ENCODE results near the gene SPINK5. TPM values are rescaled to one million over a fixed set of nuclear protein-coding genes. Genes with fewer than 3 reads are reported as not detected.

SPINK5 gene
- total RNA-seq, 2 experiments from 2014 or later = not detected

- no peaks in the 10 kb centered on the region for H3K9me3 Mint-ChIP-seq
- no peaks in the 10 kb centered on the region for H3K4me1 Mint-ChIP-seq (ENCODE audit: low read depth)
- CTCF ChIA-PET = no interaction called here
- DNase-seq = no peak
- intact Hi-C loops (cut with micrococcal nuclease) = no loop called here
- no peak overlapping the region for H3K27ac Mint-ChIP-seq
- no peaks in the 10 kb centered on the region for H3K36me3 Mint-ChIP-seq (ENCODE audit: low read depth)
- H3K27me3 Mint-ChIP-seq (ENCODE audit: low read depth) = no peaks in the 10 kb centered on the region
- no peak overlapping the region for H3K4me3 Mint-ChIP-seq
Measured at GRCh38 chr5:148163345-148163744, 99.6 kb downstream of the SPINK5 start.

DNA sequence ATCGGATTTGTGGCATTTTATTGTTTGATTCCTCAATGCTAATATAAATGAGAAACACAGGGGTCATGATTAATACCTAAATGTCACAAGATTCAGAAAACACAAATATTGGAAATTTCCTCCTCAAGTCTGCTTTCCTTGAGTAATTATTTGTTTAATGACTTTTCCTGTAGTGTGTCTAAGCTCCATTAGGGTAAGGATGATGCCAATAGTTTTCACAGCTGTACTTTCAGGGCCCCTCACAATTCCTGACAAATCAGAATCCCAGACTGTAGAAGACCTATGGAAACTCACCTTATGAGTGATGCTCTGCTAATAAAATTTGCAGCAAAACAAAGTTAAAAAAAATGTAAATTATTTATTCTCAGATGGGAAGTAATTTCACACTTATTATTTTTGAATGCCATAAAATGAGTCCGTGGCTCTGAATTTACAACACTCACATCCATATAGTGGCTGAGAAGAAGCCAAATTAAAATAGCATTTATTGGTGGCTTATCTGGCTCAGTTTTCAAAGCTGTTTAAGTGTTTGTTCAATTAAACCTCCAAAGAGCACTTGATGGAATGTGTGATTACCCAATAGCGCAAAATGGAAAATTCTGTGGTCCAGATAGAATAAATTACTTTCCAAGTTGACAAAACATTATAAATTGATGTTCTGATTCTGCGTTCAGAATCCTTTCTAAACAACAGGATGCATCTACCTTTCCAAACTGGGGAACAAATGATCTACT lies 102.9 kb downstream of the SPINK5 start:
- intact Hi-C loops (cut with micrococcal nuclease) = no loop called here
- Mint-ChIP-seq H3K9me3 (no peaks in the 10 kb centered on the region), H3K36me3 (ENCODE audit: low read depth) (no peaks in the 10 kb centered on the region), H3K27me3 (ENCODE audit: low read depth) (no peaks in the 10 kb centered on the region), H3K4me1 (ENCODE audit: low read depth) (no peaks in the 10 kb centered on the region), H3K27ac (no peak overlapping the region), H3K4me3 (no peak overlapping the region)
- DNase-seq = no peak
- CTCF ChIA-PET = interaction anchor here (0.7 kb wide), 1 partner anchor 1061 kb away, joined by 3 read pairs; no protein-coding TSS in a partner anchor

- no peaks in the 10 kb centered on the region for H3K4me1 Mint-ChIP-seq (ENCODE audit: low read depth)
- H3K36me3 Mint-ChIP-seq (ENCODE audit: low read depth) = no peaks in the 10 kb centered on the region
- no peaks in the 10 kb centered on the region for H3K9me3 Mint-ChIP-seq
- peaks cover 7% of the 10 kb centered on the region for H3K27me3 Mint-ChIP-seq (ENCODE audit: low read depth)
- no peak for DNase-seq
- intact Hi-C loops (cut with micrococcal nuclease) = no loop called here
- no peak within 1 kb of the TSS for H3K27ac Mint-ChIP-seq
- H3K4me3 Mint-ChIP-seq = no peak within 1 kb of the TSS
- CTCF ChIA-PET = interaction anchor here (0.5 kb wide), 1 partner anchor 445 kb away, joined by 3 read pairs; no protein-coding TSS in a partner anchor
Measured at GRCh38 chr5:148168246-148168645, 104.5 kb downstream of the SPINK5 start, which contains the start of gene SPINK14. Gene SPINK14, plus strand, starts transcription at chr5:148168546. Its CDS starts 1,187 bp downstream, at chr5:148169733.

DNA sequence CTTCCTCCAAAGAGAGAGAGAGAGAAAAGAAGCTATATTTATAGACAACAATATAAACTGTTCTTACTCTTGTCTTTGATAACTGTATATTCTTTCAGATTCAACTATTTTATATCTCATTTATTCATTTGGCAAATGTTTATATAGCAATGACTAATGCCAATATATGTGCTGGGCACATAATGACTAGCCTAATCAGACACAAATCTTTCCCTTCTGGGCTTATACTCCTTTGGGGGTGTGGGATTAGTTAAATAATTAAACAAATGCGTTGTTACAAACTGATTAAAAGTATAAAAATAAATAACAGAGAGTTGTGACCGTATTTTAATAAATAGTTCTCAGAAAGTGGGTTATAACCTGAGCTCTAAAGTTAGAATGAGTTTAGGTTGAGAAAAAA lies 108.6 kb downstream of the SPINK5 start:
- Mint-ChIP-seq H3K27ac (no peak overlapping the region), H3K4me3 (no peak overlapping the region), H3K27me3 (ENCODE audit: low read depth) (peaks cover 14% of the 10 kb centered on the region), H3K36me3 (ENCODE audit: low read depth) (no peaks in the 10 kb centered on the region), H3K4me1 (ENCODE audit: low read depth) (no peaks in the 10 kb centered on the region), H3K9me3 (no peaks in the 10 kb centered on the region)
- CTCF ChIA-PET = no interaction called here
- DNase-seq = no peak
- intact Hi-C loops (cut with micrococcal nuclease) = no loop called here

DNA sequence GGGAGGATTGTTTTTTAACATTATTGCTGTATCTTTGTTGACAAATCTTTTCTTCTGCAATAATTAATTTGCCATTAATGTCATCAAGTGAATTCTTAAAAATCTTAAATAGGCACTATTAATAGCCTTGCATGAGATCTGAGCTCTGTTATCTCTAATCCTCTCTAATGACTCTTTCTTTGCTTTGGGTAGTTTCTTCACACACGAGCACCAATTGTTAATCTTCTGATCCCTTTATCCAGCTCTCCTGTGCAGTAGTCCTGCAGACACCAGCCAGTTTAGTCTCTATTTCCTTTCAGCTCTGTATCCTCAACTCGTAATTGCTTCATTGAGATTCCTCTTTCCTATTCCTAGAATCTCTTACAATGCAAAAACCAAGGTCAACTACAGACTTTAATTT lies 112.7 kb downstream of the SPINK5 start:
- Mint-ChIP-seq H3K9me3 (no peaks in the 10 kb centered on the region), H3K36me3 (ENCODE audit: low read depth) (no peaks in the 10 kb centered on the region), H3K27me3 (ENCODE audit: low read depth) (peaks cover 18% of the 10 kb centered on the region), H3K4me1 (ENCODE audit: low read depth) (no peaks in the 10 kb centered on the region), H3K27ac (no peak overlapping the region), H3K4me3 (no peak overlapping the region)
- CTCF ChIA-PET = interaction anchor here (0.7 kb wide), 1 partner anchor 67 kb away, joined by 3 read pairs; no protein-coding TSS in a partner anchor
- no peak for DNase-seq
- intact Hi-C loops (cut with micrococcal nuclease) = loop anchor here (5.0 kb wide), 3 partner anchors 131 to 861 kb away; no protein-coding TSS in a partner anchor

DNA sequence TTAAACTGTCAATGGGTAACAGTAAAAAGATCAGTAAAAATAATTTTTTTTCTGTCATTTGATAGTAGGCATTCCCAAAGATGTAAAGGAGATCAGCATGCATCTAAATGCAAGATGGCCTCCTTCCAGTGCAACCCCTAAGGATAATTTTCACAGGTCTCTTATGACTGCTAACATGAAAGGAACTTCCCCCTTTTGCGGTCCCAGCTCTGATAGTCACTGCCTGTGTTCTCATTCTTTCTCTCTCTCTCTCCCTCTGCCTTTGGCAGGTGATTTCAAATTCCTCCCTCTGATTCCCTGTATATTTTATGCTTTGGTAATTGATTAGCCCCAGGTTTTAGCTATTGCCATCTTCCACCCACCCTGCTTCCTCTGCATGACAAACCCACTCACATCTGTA lies 113.4 kb downstream of the SPINK5 start:
- peaks cover 16% of the 10 kb centered on the region for H3K27me3 Mint-ChIP-seq (ENCODE audit: low read depth)
- no peak overlapping the region for H3K4me3 Mint-ChIP-seq
- H3K9me3 Mint-ChIP-seq = no peaks in the 10 kb centered on the region
- CTCF ChIA-PET = interaction anchor here (0.7 kb wide), 1 partner anchor 553 kb away, joined by 3 read pairs; no protein-coding TSS in a partner anchor
- intact Hi-C loops (cut with micrococcal nuclease) = loop anchor here (5.0 kb wide), 3 partner anchors 130 to 860 kb away; no protein-coding TSS in a partner anchor
- H3K4me1 Mint-ChIP-seq (ENCODE audit: low read depth) = no peaks in the 10 kb centered on the region
- H3K27ac Mint-ChIP-seq = no peak overlapping the region
- DNase-seq = no peak
- no peaks in the 10 kb centered on the region for H3K36me3 Mint-ChIP-seq (ENCODE audit: low read depth)

GRCh38 chr5:148179234-148179824 lies 115.5 kb downstream of the SPINK5 start:
- H3K36me3 Mint-ChIP-seq (ENCODE audit: low read depth) = no peaks in the 10 kb centered on the region
- H3K9me3 Mint-ChIP-seq = no peaks in the 10 kb centered on the region
- DNase-seq = peak; percentile 11
- intact Hi-C loops (cut with micrococcal nuclease) = loop anchor here (1.0 to 5.0 kb wide), 9 partner anchors 111 to 858 kb away; no protein-coding TSS in a partner anchor
- no peak overlapping the region for H3K4me3 Mint-ChIP-seq
- no peaks in the 10 kb centered on the region for H3K4me1 Mint-ChIP-seq (ENCODE audit: low read depth)
- CTCF ChIA-PET = interaction anchor here (0.7 to 2.9 kb wide), 19 partner anchors 15 to 857 kb away, joined by 3 to 29 read pairs (median 3); no protein-coding TSS in a partner anchor
- no peak overlapping the region for H3K27ac Mint-ChIP-seq
- H3K27me3 Mint-ChIP-seq (ENCODE audit: low read depth) = peaks cover 11% of the 10 kb centered on the region

DNA sequence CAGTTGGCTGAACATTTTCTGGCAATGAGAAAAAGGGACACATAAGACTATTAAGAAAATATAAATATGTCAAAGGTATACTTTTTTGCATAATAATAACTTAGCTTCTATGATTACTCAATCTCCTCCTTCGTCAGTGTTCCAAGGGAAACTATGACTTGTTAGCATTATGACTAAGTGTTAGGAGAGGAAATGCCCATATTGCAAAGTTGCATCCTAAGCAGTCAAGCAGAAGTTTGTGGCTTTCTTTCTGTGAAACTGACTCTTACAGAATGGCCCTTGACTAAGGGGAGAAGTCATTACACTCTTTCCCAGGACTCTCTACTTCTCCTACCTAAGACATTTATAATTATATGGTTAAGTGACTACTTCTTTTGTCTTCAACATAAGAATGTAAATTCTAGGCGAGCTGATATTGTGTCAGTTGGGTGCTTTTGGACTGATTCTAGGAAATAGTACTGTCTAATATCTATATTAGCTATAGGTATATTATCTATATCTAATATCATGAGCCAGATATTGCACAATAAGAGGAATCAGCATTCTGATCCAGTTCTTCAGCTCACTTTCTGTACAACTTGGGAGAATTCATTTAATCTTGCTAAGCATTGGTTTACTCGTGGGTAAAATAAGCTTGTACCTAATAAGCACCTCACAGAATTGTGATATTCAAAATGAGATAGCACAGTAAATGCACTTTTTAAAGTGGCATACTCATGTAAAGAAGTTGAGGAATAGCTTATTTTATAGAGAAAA lies 122.6 kb downstream of the SPINK5 start:
- Mint-ChIP-seq H3K4me3 (no peak overlapping the region), H3K27me3 (ENCODE audit: low read depth) (peaks cover 10% of the 10 kb centered on the region), H3K36me3 (ENCODE audit: low read depth) (no peaks in the 10 kb centered on the region), H3K9me3 (no peaks in the 10 kb centered on the region), H3K27ac (no peak overlapping the region), H3K4me1 (ENCODE audit: low read depth) (peaks cover 2% of the 10 kb centered on the region)
- intact Hi-C loops (cut with micrococcal nuclease) = loop anchor here (1.0 to 2.0 kb wide), 6 partner anchors 188 to 623 kb away; partner anchors contain the start of gene FBXO38
- CTCF ChIA-PET = interaction anchor here (1.0 to 1.3 kb wide), 2 partner anchors 545 to 547 kb away, joined by 3 read pairs; no protein-coding TSS in a partner anchor
- DNase-seq = peak; percentile 9

Other genes with a start within 250 kb of the SPINK5 start
- not detected for gene SPINK1, start 232.3 kb upstream of the SPINK5 start, total RNA-seq
- gene SCGB3A2, start 185.3 kb upstream of the SPINK5 start, total RNA-seq = not detected
- gene C5orf46, start 157.4 kb upstream of the SPINK5 start, total RNA-seq = not detected
- gene SPINK14, start 104.6 kb downstream of the SPINK5 start, total RNA-seq = not detected
- gene SPINK6, start 139.1 kb downstream of the SPINK5 start, total RNA-seq = not detected
- gene MARCOL, start 174.5 kb downstream of the SPINK5 start, total RNA-seq = not detected
- not detected for gene SPINK13, start 204.8 kb downstream of the SPINK5 start, total RNA-seq
- not detected for gene SPINK7, start 248.4 kb downstream of the SPINK5 start, total RNA-seq